K562 (cell line): ENCODE results near the gene CCNB1.

Source experiments
- BRF2 ChIP-seq: IDR thresholded peaks from 3 replicates; pipeline ENCODE4 v1.6.1; 2011; ENCODE audit warnings: borderline replicate concordance, mild to moderate bottlenecking; ENCODE audit not compliant: insufficient read length, insufficient read depth
- KLF6 ChIP-seq: fragments of 250-450 bp; sonication (Bioruptor Pico); IDR thresholded peaks from 2 replicates; pipeline ENCODE4 v1.4.0; 2020; ENCODE audit warnings: mild to moderate bottlenecking, moderate library complexity, borderline replicate concordance
- PHB2 ChIP-seq: fragments of 450-650 bp; IDR thresholded peaks from 2 replicates; pipeline ENCODE4 v1.6.1; 2017; ENCODE audit warnings: low read depth
- POLR2A ChIP-seq: fragments of 450-650 bp; conservative IDR thresholded peaks from 2 replicates; pipeline ENCODE4 v1.6.1; 2016
- POLR2AphosphoS2 ChIP-seq: IDR thresholded peaks from 2 replicates; pipeline ENCODE4 v1.6.1; 2012; ENCODE audit warnings: low read length, improper control_type of control experiment
- ZNF232 ChIP-seq: sonication (generic); formaldehyde crosslinking; IDR thresholded peaks from 2 replicates; pipeline ENCODE4 v1.8.0; 2022; ENCODE audit warnings: mild to moderate bottlenecking, missing genetic modification reagents
- TF ChIP-seq, protein P1 (sequence below), 3 experiments: IDR thresholded peaks in 2 of 3; conservative IDR thresholded peaks in 1 of 3; 2 replicates each; pipeline ENCODE4 v1.5.1; 2011 to 2012; ENCODE audit warnings: low read length in 3 of 3, mild to moderate bottlenecking in 3 of 3, control low read depth in 2 of 3, improper control_type of control experiment in 1 of 3, inconsistent platforms in 1 of 3, low read depth in 1 of 3, mixed read lengths in 1 of 3, moderate library complexity in 1 of 3; ENCODE audit not compliant: insufficient read depth in 2 of 3
- TF ChIP-seq, protein P2 (sequence below): sonication (generic); formaldehyde crosslinking; IDR thresholded peaks from 2 replicates; pipeline ENCODE4 v1.8.0; 2023; ENCODE audit warnings: mild to moderate bottlenecking, missing genetic modification reagents

GRCh38 chr5:69166686-69167492 lies at the start of gene CCNB1:
- TF ChIP-seq, protein P1, sequence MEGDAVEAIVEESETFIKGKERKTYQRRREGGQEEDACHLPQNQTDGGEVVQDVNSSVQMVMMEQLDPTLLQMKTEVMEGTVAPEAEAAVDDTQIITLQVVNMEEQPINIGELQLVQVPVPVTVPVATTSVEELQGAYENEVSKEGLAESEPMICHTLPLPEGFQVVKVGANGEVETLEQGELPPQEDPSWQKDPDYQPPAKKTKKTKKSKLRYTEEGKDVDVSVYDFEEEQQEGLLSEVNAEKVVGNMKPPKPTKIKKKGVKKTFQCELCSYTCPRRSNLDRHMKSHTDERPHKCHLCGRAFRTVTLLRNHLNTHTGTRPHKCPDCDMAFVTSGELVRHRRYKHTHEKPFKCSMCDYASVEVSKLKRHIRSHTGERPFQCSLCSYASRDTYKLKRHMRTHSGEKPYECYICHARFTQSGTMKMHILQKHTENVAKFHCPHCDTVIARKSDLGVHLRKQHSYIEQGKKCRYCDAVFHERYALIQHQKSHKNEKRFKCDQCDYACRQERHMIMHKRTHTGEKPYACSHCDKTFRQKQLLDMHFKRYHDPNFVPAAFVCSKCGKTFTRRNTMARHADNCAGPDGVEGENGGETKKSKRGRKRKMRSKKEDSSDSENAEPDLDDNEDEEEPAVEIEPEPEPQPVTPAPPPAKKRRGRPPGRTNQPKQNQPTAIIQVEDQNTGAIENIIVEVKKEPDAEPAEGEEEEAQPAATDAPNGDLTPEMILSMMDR (IDR thresholded peaks at IDR 0.05 in 2 of 3, conservative IDR thresholded peaks at IDR 0.05 in 1 of 3; ENCODE audit: insufficient read depth in 2 of 3, low read depth in 1 of 3, low read length in 3 of 3), result no peak
- no peak for TF ChIP-seq ZNF232 (CRISPR knock-in tag)
- TF ChIP-seq, protein P2, sequence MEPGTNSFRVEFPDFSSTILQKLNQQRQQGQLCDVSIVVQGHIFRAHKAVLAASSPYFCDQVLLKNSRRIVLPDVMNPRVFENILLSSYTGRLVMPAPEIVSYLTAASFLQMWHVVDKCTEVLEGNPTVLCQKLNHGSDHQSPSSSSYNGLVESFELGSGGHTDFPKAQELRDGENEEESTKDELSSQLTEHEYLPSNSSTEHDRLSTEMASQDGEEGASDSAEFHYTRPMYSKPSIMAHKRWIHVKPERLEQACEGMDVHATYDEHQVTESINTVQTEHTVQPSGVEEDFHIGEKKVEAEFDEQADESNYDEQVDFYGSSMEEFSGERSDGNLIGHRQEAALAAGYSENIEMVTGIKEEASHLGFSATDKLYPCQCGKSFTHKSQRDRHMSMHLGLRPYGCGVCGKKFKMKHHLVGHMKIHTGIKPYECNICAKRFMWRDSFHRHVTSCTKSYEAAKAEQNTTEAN (CRISPR knock-in tag), result 0 out of 2 replicates have a peak, but pooled peaks have one; percentile 56
- no peak for TF ChIP-seq BRF2
- TF ChIP-seq KLF6 (CRISPR knock-in tag), result no peak
- TF ChIP-seq PHB2, result no peak
- peak; percentile 57; the same call in 1 of the 2 replicates for TF ChIP-seq POLR2AphosphoS2
- peak; percentile 94 for TF ChIP-seq POLR2A
